ENCODE results near the gene CARNS1.

CARNS1 gene

GRCh38 chr11:67429722-67430121, 14.2 kb downstream of the CARNS1 start:
- no peak for DNase-seq

GRCh38 chr11:67431346-67432249, 16.1 kb downstream of the CARNS1 start:
- DNase-seq: no peak

- no peak for DNase-seq
Measured at GRCh38 chr11:67432655-67433349, 17.3 kb downstream of the CARNS1 start.

GRCh38 chr11:67433536-67434394, 18.3 kb downstream of the CARNS1 start:
- no peak for DNase-seq

GRCh38 chr11:67434395-67434881, 19.0 kb downstream of the CARNS1 start:
- no peak for DNase-seq

- no peak for DNase-seq
Measured at GRCh38 chr11:67435031-67435726, 19.7 kb downstream of the CARNS1 start.

GRCh38 chr11:67435727-67436458, 20.4 kb downstream of the CARNS1 start:
- no peak for DNase-seq

GRCh38 chr11:67436459-67437081, 21.1 kb downstream of the CARNS1 start:
- peak; percentile 45 for DNase-seq

- peak; percentile 77 for DNase-seq
Measured at GRCh38 chr11:67437082-67437808, 21.8 kb downstream of the CARNS1 start, which contains the start of gene PTPRCAP. Gene PTPRCAP, minus strand, starts transcription at chr11:67437682. Its CDS starts 63 bp downstream, at chr11:67437619.

GRCh38 chr11:67437809-67438157, 22.3 kb downstream of the CARNS1 start:
- DNase-seq: no peak

- DNase-seq: peak; percentile 69
Measured at GRCh38 chr11:67438158-67438902, 22.9 kb downstream of the CARNS1 start.

- no peak for DNase-seq
Measured at GRCh38 chr11:67439321-67440228, 24.1 kb downstream of the CARNS1 start.

GRCh38 chr11:67440229-67441097, 25.0 kb downstream of the CARNS1 start:
- DNase-seq: no peak

GRCh38 chr11:67441098-67441563, 25.7 kb downstream of the CARNS1 start:
- no peak for DNase-seq

GRCh38 chr11:67441731-67442351, 26.4 kb downstream of the CARNS1 start:
- DNase-seq: no peak

GRCh38 chr11:67442504-67443404, 27.3 kb downstream of the CARNS1 start:
- no peak for DNase-seq
